ENCODE results near the gene ARSG. TPM values are rescaled to one million over a fixed set of nuclear protein-coding genes. Genes with fewer than 3 reads are reported as not detected.
"Not testable (repeated sequence)": the region's sequence is repeated elsewhere in the genome, so short reads cannot be mapped to it uniquely, and the experiment has no call there.

ARSG gene
- total and polyA plus RNA-seq, 10 of the 15 experiments (the other 5 are each of a cell fraction or from before 2014, with no cell fraction given), result 2.9 to 13.5 (median 7.6) TPM

DNA sequence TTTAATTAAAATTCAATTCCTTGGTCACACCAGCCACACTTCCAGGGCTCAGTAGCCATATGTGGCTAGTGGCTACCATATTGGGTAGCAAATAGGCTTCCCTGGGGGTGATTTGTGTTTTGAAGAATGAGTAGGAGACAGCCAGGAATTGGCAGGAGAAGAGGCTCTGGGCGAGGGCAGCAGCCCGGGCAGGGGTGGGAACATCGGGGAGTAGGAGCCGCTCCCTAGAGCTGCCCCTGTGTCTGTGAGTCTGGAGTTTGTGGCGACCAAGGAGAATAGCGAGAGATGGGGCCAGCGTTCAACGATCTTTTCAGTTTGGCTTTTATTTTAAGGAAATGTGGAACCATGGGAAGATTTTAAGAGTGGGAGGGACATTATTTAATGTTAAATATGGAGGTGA, 84.3 kb downstream of the ARSG start (continued):
- TF ChIP-seq, protein P1, sequence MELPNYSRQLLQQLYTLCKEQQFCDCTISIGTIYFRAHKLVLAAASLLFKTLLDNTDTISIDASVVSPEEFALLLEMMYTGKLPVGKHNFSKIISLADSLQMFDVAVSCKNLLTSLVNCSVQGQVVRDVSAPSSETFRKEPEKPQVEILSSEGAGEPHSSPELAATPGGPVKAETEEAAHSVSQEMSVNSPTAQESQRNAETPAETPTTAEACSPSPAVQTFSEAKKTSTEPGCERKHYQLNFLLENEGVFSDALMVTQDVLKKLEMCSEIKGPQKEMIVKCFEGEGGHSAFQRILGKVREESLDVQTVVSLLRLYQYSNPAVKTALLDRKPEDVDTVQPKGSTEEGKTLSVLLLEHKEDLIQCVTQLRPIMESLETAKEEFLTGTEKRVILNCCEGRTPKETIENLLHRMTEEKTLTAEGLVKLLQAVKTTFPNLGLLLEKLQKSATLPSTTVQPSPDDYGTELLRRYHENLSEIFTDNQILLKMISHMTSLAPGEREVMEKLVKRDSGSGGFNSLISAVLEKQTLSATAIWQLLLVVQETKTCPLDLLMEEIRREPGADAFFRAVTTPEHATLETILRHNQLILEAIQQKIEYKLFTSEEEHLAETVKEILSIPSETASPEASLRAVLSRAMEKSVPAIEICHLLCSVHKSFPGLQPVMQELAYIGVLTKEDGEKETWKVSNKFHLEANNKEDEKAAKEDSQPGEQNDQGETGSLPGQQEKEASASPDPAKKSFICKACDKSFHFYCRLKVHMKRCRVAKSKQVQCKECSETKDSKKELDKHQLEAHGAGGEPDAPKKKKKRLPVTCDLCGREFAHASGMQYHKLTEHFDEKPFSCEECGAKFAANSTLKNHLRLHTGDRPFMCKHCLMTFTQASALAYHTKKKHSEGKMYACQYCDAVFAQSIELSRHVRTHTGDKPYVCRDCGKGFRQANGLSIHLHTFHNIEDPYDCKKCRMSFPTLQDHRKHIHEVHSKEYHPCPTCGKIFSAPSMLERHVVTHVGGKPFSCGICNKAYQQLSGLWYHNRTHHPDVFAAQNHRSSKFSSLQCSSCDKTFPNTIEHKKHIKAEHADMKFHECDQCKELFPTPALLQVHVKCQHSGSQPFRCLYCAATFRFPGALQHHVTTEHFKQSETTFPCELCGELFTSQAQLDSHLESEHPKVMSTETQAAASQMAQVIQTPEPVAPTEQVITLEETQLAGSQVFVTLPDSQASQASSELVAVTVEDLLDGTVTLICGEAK (IDR thresholded peaks at IDR 0.05; ENCODE audit: borderline replicate concordance), result no peak
- no peak for TF ChIP-seq TCF12 (IDR thresholded peaks at IDR 0.05; ENCODE audit: low read depth, low read length)

DNA sequence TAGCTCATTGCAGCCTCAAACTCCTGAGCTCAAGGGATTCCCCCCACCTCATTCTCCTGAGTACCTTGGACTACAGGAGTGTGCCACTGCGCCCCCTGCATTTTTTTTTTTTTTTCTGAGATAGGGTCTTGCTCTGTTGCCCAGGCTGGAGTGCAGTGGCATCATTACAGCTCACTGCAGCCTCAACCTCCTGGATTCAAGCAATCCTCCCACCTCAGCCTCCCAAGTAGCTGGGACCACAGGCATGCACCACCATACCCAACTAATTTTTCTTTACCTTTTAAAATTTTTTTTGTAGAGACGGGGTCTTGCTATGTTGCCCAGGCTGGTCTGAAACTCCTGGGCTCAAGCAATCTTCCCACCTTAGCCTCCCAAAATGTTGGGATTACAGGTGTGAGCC, 84.9 kb downstream of the ARSG start:
- H3K27me3 ChIP-seq (replicated peaks in 1 of 2; ENCODE audit: control insufficient read depth in 2 of 2, insufficient read depth in 2 of 2, low read length in 1 of 2); ATAC-seq; FAIRE-seq; H3K4me3 ChIP-seq; H3K79me2 ChIP-seq (ENCODE audit: control insufficient read depth, insufficient read depth, low read length); H3K9me3 ChIP-seq (replicated peaks; ENCODE audit: control insufficient read depth, insufficient read depth, low read length); H3K9ac ChIP-seq (ENCODE audit: control insufficient read depth, insufficient read depth, low read length); H3K36me3 ChIP-seq (ENCODE audit: control insufficient read depth in 2 of 2, insufficient read depth in 2 of 2, low read length in 1 of 2); H2AFZ ChIP-seq (ENCODE audit: control insufficient read depth, low read depth, low read length); H3K27ac ChIP-seq (ENCODE audit: control insufficient read depth, insufficient read depth); DNase-seq (ENCODE audit: low read depth, low spot score); H3K4me2 ChIP-seq (ENCODE audit: control insufficient read depth, insufficient read depth); H4K20me1 ChIP-seq (ENCODE audit: control insufficient read depth, insufficient read depth); H3K4me1 ChIP-seq (ENCODE audit: control insufficient read depth, insufficient read depth, low read length); in situ Hi-C loops (cut with MboI); intact Hi-C loops (cut with micrococcal nuclease; ENCODE audit: unreplicated experiment); BruUV-seq (replicated peaks): not testable (repeated sequence)
- 50% methylated on average over 2 of the region's 2 CpGs for WGBS (ENCODE audit: insufficient coverage, insufficient replicate concordance, low lambda C conversion rate, missing lambda C conversion rate)
- RAD21 ChIA-PET (ENCODE audit: unreplicated experiment), result interaction anchor here (0.6 kb wide), 1 partner anchor 23 kb away, joined by 3 read pairs; no protein-coding TSS in a partner anchor
- SMC1A ChIA-PET (ENCODE audit: uncharacterized antibody, unreplicated experiment), result interaction anchor here (1.2 kb wide), 1 partner anchor 9 kb away, joined by 3 read pairs; no protein-coding TSS in a partner anchor
- POLR2A ChIA-PET, result interaction anchor here (1.1 kb wide), 1 partner anchor 307 kb away, joined by 3 read pairs; no protein-coding TSS in a partner anchor
- CTCF ChIA-PET, result interaction anchor here (0.6 to 0.9 kb wide), 2 partner anchors 38 to 170 kb away, joined by 3 read pairs; no protein-coding TSS in a partner anchor
